Breast epithelium (tissue), 4 donors: Measurements from ENCODE around the gene DUSP15. TPM values are rescaled to one million over a fixed set of nuclear protein-coding genes. Genes with fewer than 3 reads are reported as not detected.

Experiments used
- DNase-seq, 2 donors: peaks; one replicate each; pipeline ENCODE4 v3.0.0-alpha.2; 2019; ENCODE audit warnings: low spot score in 2 of 2
- H3K27ac ChIP-seq, 2 donors: fragments of 200-600 bp; sonication (generic) in 1 of 2; one replicate each; pipeline ENCODE4 v1.5.1; 2016 to 2019; ENCODE audit warnings: mild to moderate bottlenecking in 1 of 2
- H3K27me3 ChIP-seq, 2 donors: fragments of 200-600 bp; sonication (generic) in 1 of 2; one replicate each; pipeline versions ENCODE4 v1.5.1 to v1.6.0; 2017 to 2019; ENCODE audit warnings: control low read depth in 1 of 2, mild to moderate bottlenecking in 1 of 2
- H3K36me3 ChIP-seq: fragments of 200-600 bp; one replicate; pipeline ENCODE4 v1.5.1; 2019
- H3K4me1 ChIP-seq, 2 donors: fragments of 200-600 bp; sonication (generic); one replicate each; pipeline ENCODE4 v1.5.1; 2016 to 2019; ENCODE audit warnings: control low read depth in 1 of 2
- H3K4me3 ChIP-seq, 3 donors: fragments of 200-600 bp; sonication (generic); 1 replicate in 2 of 3; 2 replicates in 1 of 3; pipeline ENCODE4 v1.5.1; 2016 to 2019; ENCODE audit warnings: mild to moderate bottlenecking in 3 of 3, moderate library complexity in 2 of 3
- H3K9me3 ChIP-seq, 2 donors: fragments of 200-600 bp; sonication (generic) in 1 of 2; one replicate each; pipeline ENCODE4 v1.5.1; 2016 to 2019; ENCODE audit warnings: control low read depth in 1 of 2
- CTCF ChIP-seq, 3 donors: fragments of 450-650 bp; IDR thresholded peaks; one replicate each; pipeline ENCODE4 v1.5.1; 2016 to 2017; ENCODE audit warnings: antibody characterized with exemption in 3 of 3, mild to moderate bottlenecking in 3 of 3, moderate library complexity in 3 of 3
- POLR2A ChIP-seq: fragments of 450-650 bp; IDR thresholded peaks from one replicate; pipeline ENCODE4 v1.6.1; 2016; ENCODE audit warnings: antibody characterized with exemption, mild to moderate bottlenecking, moderate library complexity
- POLR2AphosphoS5 ChIP-seq, 3 donors: sonication (generic); formaldehyde crosslinking; IDR thresholded peaks; one replicate each; pipeline ENCODE4 v1.6.1; 2017; ENCODE audit warnings: antibody characterized with exemption in 3 of 3
- intact Hi-C: fragments of 100-400 bp; cut with DNase I; formaldehyde crosslinking; loops from one replicate; pipeline ENCODE4 v1.15.1; 2023; ENCODE audit warnings: low total_unique reads
- total RNA-seq, 3 donors: library from RNA; depleted of rRNA; stranded (reverse); fragments of >200 nt; gene quantifications; one replicate each; pipeline ENCODE4 v1.1.0, GENCODE V29; 2016

The DUSP15 gene
- total RNA-seq, 3 donors from 2014 or later, result 1.9 to 3.6 (median 2.1) TPM

- DNase-seq, result no peak
- Histone ChIP-seq H3K27me3 (no peaks in the 10 kb centered on the region), H3K4me3 (no peak overlapping the region), H3K9me3 (no peaks in the 10 kb centered on the region), H3K36me3 (no peaks in the 10 kb centered on the region), H3K4me1 (no peaks in the 10 kb centered on the region), H3K27ac (no peak overlapping the region)
- intact Hi-C loops, result no loop called here
- TF ChIP-seq CTCF (IDR thresholded peaks at IDR 0.05) (no peak), POLR2AphosphoS5 (IDR thresholded peaks at IDR 0.05) (no peak), POLR2A (no peak)
Observed at GRCh38 chr20:31813611-31814010, 56.7 kb downstream of the DUSP15 start.

GRCh38 chr20:31811796-31812728 lies 58.3 kb downstream of the DUSP15 start:
- intact Hi-C loops, result no loop called here
- Histone ChIP-seq H3K36me3 (no peaks in the 10 kb centered on the region), H3K9me3 (no peaks in the 10 kb centered on the region), H3K27ac (no peak overlapping the region), H3K4me1 (no peaks in the 10 kb centered on the region), H3K4me3 (no peak overlapping the region), H3K27me3 (no peaks in the 10 kb centered on the region)
- no peak for TF ChIP-seq CTCF (IDR thresholded peaks at IDR 0.05)
- TF ChIP-seq POLR2AphosphoS5 (IDR thresholded peaks at IDR 0.05), result no peak
- no peak for TF ChIP-seq POLR2A
- DNase-seq, result no peak

DNA sequence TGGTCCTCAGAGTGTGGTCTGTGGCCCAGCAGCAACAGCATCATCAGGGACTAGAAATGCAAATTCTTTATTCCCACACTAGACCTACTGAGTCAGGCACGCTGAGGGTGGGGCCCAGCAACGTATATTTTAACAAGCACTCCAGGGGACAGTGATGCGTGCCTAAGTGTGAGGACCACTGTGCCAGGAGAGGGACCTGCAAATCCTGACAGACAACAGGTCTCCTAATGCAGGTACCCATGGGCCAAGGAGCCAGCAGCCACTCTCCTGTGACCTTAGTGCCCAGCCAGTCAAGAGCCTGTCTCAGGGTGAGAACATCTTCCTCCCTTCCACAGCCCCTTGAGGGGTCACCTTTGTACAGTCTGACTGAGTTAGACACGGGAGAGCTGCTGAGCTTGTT lies 59.1 kb downstream of the DUSP15 start:
- Histone ChIP-seq H3K4me1 (no peaks in the 10 kb centered on the region), H3K4me3 (no peak overlapping the region), H3K9me3 (no peaks in the 10 kb centered on the region), H3K27ac (no peak overlapping the region), H3K27me3 (no peaks in the 10 kb centered on the region), H3K36me3 (no peaks in the 10 kb centered on the region)
- intact Hi-C loops, result no loop called here
- DNase-seq, result no peak
- TF ChIP-seq POLR2A, result no peak
- TF ChIP-seq CTCF (IDR thresholded peaks at IDR 0.05), result no peak
- no peak for TF ChIP-seq POLR2AphosphoS5 (IDR thresholded peaks at IDR 0.05)

Other genes with a start within 250 kb of the DUSP15 start
- gene COX4I2, start 232.6 kb downstream of the DUSP15 start, total RNA-seq, result 1 to 10 TPM in 1 of 3 donors, not detected in 2; 5.3 TPM
- gene BCL2L1, start 147.7 kb downstream of the DUSP15 start, total RNA-seq, result 100 to 1,000 TPM in 2 of 3 donors, 10 to 100 TPM in 1; 95.1 to 124 (median 117) TPM
- gene TPX2, start 131.2 kb downstream of the DUSP15 start, total RNA-seq, result 1 to 10 TPM in 1 of 3 donors, under 1 TPM in 2; 0.33 to 3.8 (median 0.73) TPM
- not detected for gene MYLK2, start 51.2 kb downstream of the DUSP15 start, total RNA-seq
- under 1 TPM in 2 of 3 donors, not detected in 1; 0.44 to 0.98 TPM for gene FOXS1, start 24.9 kb downstream of the DUSP15 start, total RNA-seq
- 1 to 10 TPM in 1 of 3 donors, under 1 TPM in 2; 0.16 to 2.9 (median 0.98) TPM for gene TTLL9, start 107 bp upstream of the DUSP15 start, total RNA-seq
- gene PDRG1, start 81.5 kb upstream of the DUSP15 start, total RNA-seq, result 10 to 100 TPM in 1 of 3 donors, 1 to 10 TPM in 2; 5.1 to 11.1 (median 9.8) TPM
- not detected for gene XKR7, start 97.6 kb upstream of the DUSP15 start, total RNA-seq
- gene CCM2L, start 139.9 kb upstream of the DUSP15 start, total RNA-seq, result 1 to 10 TPM; 2.8 to 9.2 (median 4.6) TPM
- gene HCK, start 181.7 kb upstream of the DUSP15 start, total RNA-seq, result 10 to 100 TPM; 10.2 to 27.4 (median 16.0) TPM
- gene TM9SF4, start 239.2 kb upstream of the DUSP15 start, total RNA-seq, result 10 to 100 TPM; 20.2 to 28.5 (median 26.9) TPM